ENCODE results near the gene DCAKD. TPM values are rescaled to one million over a fixed set of nuclear protein-coding genes. Genes with fewer than 3 reads are reported as not detected.

The DCAKD gene
- total and polyA plus RNA-seq, 2 donors (not counting 1 experiment from before 2014, with no cell fraction given) = 21.8 to 41.5 TPM

DNA sequence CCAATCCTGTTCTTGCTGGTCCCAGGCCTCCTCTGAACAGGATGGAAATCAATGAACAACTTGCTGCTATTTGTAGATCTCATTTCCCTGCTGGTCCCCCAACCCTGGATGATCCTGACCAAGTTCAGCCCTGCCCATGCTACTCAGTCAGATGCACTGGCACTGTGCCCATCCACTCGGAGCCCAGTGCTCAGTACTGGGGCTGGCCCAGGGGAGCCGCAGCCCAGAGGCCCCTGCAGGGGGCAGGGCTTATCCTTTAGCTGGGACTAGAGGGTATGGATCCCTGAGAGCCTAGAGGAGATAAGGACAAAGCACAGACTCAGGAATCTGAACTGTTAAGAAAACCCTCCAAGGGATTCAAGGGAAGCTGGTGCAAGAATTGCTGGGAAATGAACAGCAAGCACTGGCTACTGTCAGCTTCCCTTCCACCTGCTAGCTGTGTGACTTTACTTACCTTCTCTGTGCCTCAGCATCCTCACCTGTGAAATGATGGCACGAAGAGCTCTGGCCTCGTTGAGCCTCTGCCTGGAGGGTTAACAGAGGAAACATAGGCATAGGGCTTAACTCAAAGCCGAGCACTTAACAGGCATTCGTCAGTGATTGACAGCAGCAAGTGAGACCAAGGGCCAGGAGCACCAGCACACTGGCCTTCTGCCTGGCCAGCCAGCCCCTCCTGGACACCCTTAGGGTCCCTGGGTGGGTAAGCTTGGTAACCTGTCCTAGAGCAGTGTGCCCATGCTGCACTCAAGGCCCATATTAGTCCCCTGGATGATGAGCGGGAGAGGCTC lies 53.5 kb downstream of the DCAKD start:
- H3K27me3 ChIP-seq (ENCODE audit: control insufficient read depth, insufficient read depth, low read length) = peaks cover 29% of the 10 kb centered on the region
- H4K20me1 ChIP-seq (ENCODE audit: control insufficient read depth, extremely low read depth, insufficient read depth, low read length) = no peaks in the 10 kb centered on the region
- H3K27ac ChIP-seq (ENCODE audit: insufficient read depth, low read length) = no peak overlapping the region
- no peaks in the 10 kb centered on the region for H3K4me1 ChIP-seq (ENCODE audit: control insufficient read depth, extremely low read depth, insufficient read depth, low read length)
- no peaks in the 10 kb centered on the region for H3K36me3 ChIP-seq (ENCODE audit: control insufficient read depth, insufficient read depth, low read length)
- no peak for TF ChIP-seq EZH2 (IDR thresholded peaks at IDR 0.05; ENCODE audit: low read length, missing control alignments)
- TF ChIP-seq, protein P1, sequence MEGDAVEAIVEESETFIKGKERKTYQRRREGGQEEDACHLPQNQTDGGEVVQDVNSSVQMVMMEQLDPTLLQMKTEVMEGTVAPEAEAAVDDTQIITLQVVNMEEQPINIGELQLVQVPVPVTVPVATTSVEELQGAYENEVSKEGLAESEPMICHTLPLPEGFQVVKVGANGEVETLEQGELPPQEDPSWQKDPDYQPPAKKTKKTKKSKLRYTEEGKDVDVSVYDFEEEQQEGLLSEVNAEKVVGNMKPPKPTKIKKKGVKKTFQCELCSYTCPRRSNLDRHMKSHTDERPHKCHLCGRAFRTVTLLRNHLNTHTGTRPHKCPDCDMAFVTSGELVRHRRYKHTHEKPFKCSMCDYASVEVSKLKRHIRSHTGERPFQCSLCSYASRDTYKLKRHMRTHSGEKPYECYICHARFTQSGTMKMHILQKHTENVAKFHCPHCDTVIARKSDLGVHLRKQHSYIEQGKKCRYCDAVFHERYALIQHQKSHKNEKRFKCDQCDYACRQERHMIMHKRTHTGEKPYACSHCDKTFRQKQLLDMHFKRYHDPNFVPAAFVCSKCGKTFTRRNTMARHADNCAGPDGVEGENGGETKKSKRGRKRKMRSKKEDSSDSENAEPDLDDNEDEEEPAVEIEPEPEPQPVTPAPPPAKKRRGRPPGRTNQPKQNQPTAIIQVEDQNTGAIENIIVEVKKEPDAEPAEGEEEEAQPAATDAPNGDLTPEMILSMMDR (conservative IDR thresholded peaks at IDR 0.05 in 1 of 2, IDR thresholded peaks at IDR 0.05 in 1 of 2; ENCODE audit: low read depth in 1 of 2, low read length in 2 of 2) = no peak
- peak in 1 of 2 donors; percentile 56 for DNase-seq (ENCODE audit: low read depth in 2 of 2)
- H3K9me3 ChIP-seq (ENCODE audit: control insufficient read depth, insufficient read depth, low read depth, low read length) = no peaks in the 10 kb centered on the region
- no peak overlapping the region for H3K9ac ChIP-seq (ENCODE audit: insufficient read depth, low read length)
- no peak overlapping the region for H2AFZ ChIP-seq (ENCODE audit: low read length)
- no peak overlapping the region for H3K4me3 ChIP-seq (replicated peaks in 1 of 4; ENCODE audit: control extremely low read depth in 1 of 4, insufficient read depth in 1 of 4, low read depth in 3 of 4, low read length in 4 of 4)
- no peak overlapping the region for H3K4me2 ChIP-seq (ENCODE audit: extremely low read depth, insufficient read depth, low read length)
- H3K79me2 ChIP-seq (ENCODE audit: control insufficient read depth, insufficient read depth, low read length) = no peaks in the 10 kb centered on the region

DNA sequence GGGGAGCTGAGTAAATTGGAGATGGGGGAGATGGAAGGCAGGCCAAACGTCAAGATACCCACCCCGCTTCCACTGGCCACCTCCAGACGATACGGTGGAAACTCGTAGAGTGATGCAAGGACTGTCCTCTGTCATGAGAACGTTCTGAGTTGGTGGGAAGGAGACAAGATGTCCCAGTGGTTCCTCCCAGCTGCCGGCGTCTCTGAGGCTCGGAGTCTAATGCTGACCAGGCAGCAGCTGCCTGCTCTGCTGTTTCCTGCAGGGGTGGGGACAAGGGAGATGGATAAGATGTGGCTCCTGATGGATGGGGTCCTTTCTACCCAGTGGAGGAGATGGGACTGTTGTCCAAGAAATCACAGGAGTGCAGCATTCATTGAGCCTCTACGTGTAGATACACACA lies 55.1 kb downstream of the DCAKD start:
- Histone ChIP-seq H3K9ac (ENCODE audit: insufficient read depth, low read length) (no peak overlapping the region), H3K4me2 (ENCODE audit: extremely low read depth, insufficient read depth, low read length) (no peak overlapping the region), H3K27me3 (ENCODE audit: control insufficient read depth, insufficient read depth, low read length) (peaks cover 29% of the 10 kb centered on the region), H3K4me3 (replicated peaks in 1 of 4; ENCODE audit: control extremely low read depth in 1 of 4, insufficient read depth in 1 of 4, low read depth in 3 of 4, low read length in 4 of 4) (no peak overlapping the region), H3K36me3 (ENCODE audit: control insufficient read depth, insufficient read depth, low read length) (no peaks in the 10 kb centered on the region), H3K79me2 (ENCODE audit: control insufficient read depth, insufficient read depth, low read length) (no peaks in the 10 kb centered on the region), H3K27ac (ENCODE audit: insufficient read depth, low read length) (no peak overlapping the region), H3K9me3 (ENCODE audit: control insufficient read depth, insufficient read depth, low read depth, low read length) (no peaks in the 10 kb centered on the region), H3K4me1 (ENCODE audit: control insufficient read depth, extremely low read depth, insufficient read depth, low read length) (no peaks in the 10 kb centered on the region), H2AFZ (ENCODE audit: low read length) (no peak overlapping the region), H4K20me1 (ENCODE audit: control insufficient read depth, extremely low read depth, insufficient read depth, low read length) (no peaks in the 10 kb centered on the region)
- TF ChIP-seq, protein P1 (conservative IDR thresholded peaks at IDR 0.05 in 1 of 2, IDR thresholded peaks at IDR 0.05 in 1 of 2; ENCODE audit: low read depth in 1 of 2, low read length in 2 of 2) = no peak
- TF ChIP-seq EZH2 (IDR thresholded peaks at IDR 0.05; ENCODE audit: low read length, missing control alignments) = no peak
- no peak for DNase-seq (ENCODE audit: low read depth in 2 of 2)

DNA sequence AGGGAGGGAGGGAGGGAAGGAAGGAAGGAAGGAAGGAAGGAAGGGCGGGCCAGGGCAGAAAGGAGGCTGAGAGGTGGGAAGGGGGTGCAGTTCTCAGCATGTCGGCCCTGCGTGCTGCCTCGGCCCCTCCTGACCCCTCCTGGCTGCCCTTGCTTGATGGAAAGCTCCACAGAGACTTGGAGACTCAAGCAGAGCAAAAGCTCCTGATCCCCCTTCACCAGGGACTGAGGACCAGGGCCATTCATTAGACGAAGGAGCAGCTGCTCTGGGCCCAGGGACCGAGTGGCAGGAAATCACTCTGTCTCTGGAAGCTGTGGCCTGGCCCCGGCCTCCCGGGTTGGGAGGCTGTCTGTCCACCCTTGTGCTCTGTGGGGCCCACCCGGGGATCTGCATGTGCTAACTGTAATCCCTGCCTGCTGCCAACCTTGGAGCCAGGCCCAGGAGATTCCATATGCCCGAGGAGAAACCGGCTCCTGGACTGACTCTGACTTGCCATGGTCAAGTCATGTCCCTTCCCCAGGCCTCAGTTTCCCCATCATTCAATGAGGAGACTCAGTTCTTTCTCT lies 55.9 kb downstream of the DCAKD start:
- no peak overlapping the region for H2AFZ ChIP-seq (ENCODE audit: low read length)
- TF ChIP-seq, protein P1 (conservative IDR thresholded peaks at IDR 0.05 in 1 of 2, IDR thresholded peaks at IDR 0.05 in 1 of 2; ENCODE audit: low read depth in 1 of 2, low read length in 2 of 2) = no peak
- TF ChIP-seq EZH2 (IDR thresholded peaks at IDR 0.05; ENCODE audit: low read length, missing control alignments) = no peak
- H3K4me1 ChIP-seq (ENCODE audit: control insufficient read depth, extremely low read depth, insufficient read depth, low read length) = no peaks in the 10 kb centered on the region
- DNase-seq (ENCODE audit: low read depth in 2 of 2) = no peak
- H3K9ac ChIP-seq (ENCODE audit: insufficient read depth, low read length) = no peak overlapping the region
- H3K9me3 ChIP-seq (ENCODE audit: control insufficient read depth, insufficient read depth, low read depth, low read length) = no peaks in the 10 kb centered on the region
- no peaks in the 10 kb centered on the region for H4K20me1 ChIP-seq (ENCODE audit: control insufficient read depth, extremely low read depth, insufficient read depth, low read length)
- no peaks in the 10 kb centered on the region for H3K36me3 ChIP-seq (ENCODE audit: control insufficient read depth, insufficient read depth, low read length)
- no peak overlapping the region for H3K27ac ChIP-seq (ENCODE audit: insufficient read depth, low read length)
- no peak overlapping the region for H3K4me3 ChIP-seq (replicated peaks in 1 of 4; ENCODE audit: control extremely low read depth in 1 of 4, insufficient read depth in 1 of 4, low read depth in 3 of 4, low read length in 4 of 4)
- no peaks in the 10 kb centered on the region for H3K79me2 ChIP-seq (ENCODE audit: control insufficient read depth, insufficient read depth, low read length)
- H3K27me3 ChIP-seq (ENCODE audit: control insufficient read depth, insufficient read depth, low read length) = peaks cover 29% of the 10 kb centered on the region
- no peak overlapping the region for H3K4me2 ChIP-seq (ENCODE audit: extremely low read depth, insufficient read depth, low read length)

Data from fibroblast of lung (primary cell).